ENCODE results near the gene CA9.

Gene CA9

GRCh38 chr9:35708146-35708545 lies 34.4 kb downstream of the CA9 start:
- TF ChIP-seq EP300 (IDR thresholded peaks at IDR 0.05; ENCODE audit: borderline replicate concordance) = no peak
- TF ChIP-seq NFIC (IDR thresholded peaks at IDR 0.05) = no peak
- no peak for TF ChIP-seq MAX (IDR thresholded peaks at IDR 0.05)
- TF ChIP-seq ZBTB7A (IDR thresholded peaks at IDR 0.05; ENCODE audit: low read depth) = no peak
- no peak for TF ChIP-seq TCF12 (IDR thresholded peaks at IDR 0.05; ENCODE audit: low read depth)
- no peak for TF ChIP-seq TAF1 (IDR thresholded peaks at IDR 0.05; ENCODE audit: low read depth)
- no peak for TF ChIP-seq USF1 (IDR thresholded peaks at IDR 0.05)

GRCh38 chr9:35710818-35711500 lies 37.2 kb downstream of the CA9 start:
- TF ChIP-seq ZBTB7A (IDR thresholded peaks at IDR 0.05; ENCODE audit: low read depth) (no peak), EP300 (IDR thresholded peaks at IDR 0.05; ENCODE audit: borderline replicate concordance) (no peak), YY1 (IDR thresholded peaks at IDR 0.05; ENCODE audit: low read depth) (no peak), RAD21 (IDR thresholded peaks at IDR 0.05; ENCODE audit: low read depth) (no peak), TEAD4 (IDR thresholded peaks at IDR 0.05) (no peak), TAF1 (IDR thresholded peaks at IDR 0.05; ENCODE audit: low read depth) (no peak), USF1 (IDR thresholded peaks at IDR 0.05) (no peak)

- no peak for TF ChIP-seq TCF12 (IDR thresholded peaks at IDR 0.05; ENCODE audit: low read depth)
- TF ChIP-seq REST (IDR thresholded peaks at IDR 0.05; ENCODE audit: low read depth) = no peak
- no peak for TF ChIP-seq NFIC (IDR thresholded peaks at IDR 0.05)
- TF ChIP-seq TEAD4 (IDR thresholded peaks at IDR 0.05) = no peak
- TF ChIP-seq EP300 (IDR thresholded peaks at IDR 0.05; ENCODE audit: borderline replicate concordance) = no peak
- no peak for TF ChIP-seq EGR1 (IDR thresholded peaks at IDR 0.05)
- TF ChIP-seq RAD21 (IDR thresholded peaks at IDR 0.05; ENCODE audit: low read depth) = no peak
- TF ChIP-seq CREB1 (IDR thresholded peaks at IDR 0.05; ENCODE audit: low read depth) = no peak
- no peak for TF ChIP-seq FOXM1 (IDR thresholded peaks at IDR 0.05; ENCODE audit: borderline replicate concordance, low read depth)
- no peak for TF ChIP-seq CEBPB (IDR thresholded peaks at IDR 0.05)
- TF ChIP-seq USF1 (IDR thresholded peaks at IDR 0.05) = no peak
- no peak for TF ChIP-seq MAX (IDR thresholded peaks at IDR 0.05)
- TF ChIP-seq TAF1 (IDR thresholded peaks at IDR 0.05; ENCODE audit: low read depth) = no peak
- TF ChIP-seq YY1 (IDR thresholded peaks at IDR 0.05; ENCODE audit: low read depth) = no peak
- TF ChIP-seq ZBTB7A (IDR thresholded peaks at IDR 0.05; ENCODE audit: low read depth) = no peak
These were observed 38.0 kb downstream of the CA9 start for GRCh38 chr9:35711501-35712428.

GRCh38 chr9:35712762-35713400 lies 39.2 kb downstream of the CA9 start:
- no peak for TF ChIP-seq REST (IDR thresholded peaks at IDR 0.05; ENCODE audit: low read depth)
- TF ChIP-seq ZBTB7A (IDR thresholded peaks at IDR 0.05; ENCODE audit: low read depth) = no peak
- no peak for TF ChIP-seq TAF1 (IDR thresholded peaks at IDR 0.05; ENCODE audit: low read depth)
- TF ChIP-seq RAD21 (IDR thresholded peaks at IDR 0.05; ENCODE audit: low read depth) = no peak
- 0 out of 2 replicates have a peak, but pooled peaks have one; percentile 22 for TF ChIP-seq NFIC (IDR thresholded peaks at IDR 0.05)
- no peak for TF ChIP-seq YY1 (IDR thresholded peaks at IDR 0.05; ENCODE audit: low read depth)
- no peak for TF ChIP-seq FOXM1 (IDR thresholded peaks at IDR 0.05; ENCODE audit: borderline replicate concordance, low read depth)
- TF ChIP-seq TEAD4 (IDR thresholded peaks at IDR 0.05) = peak; percentile 61
- TF ChIP-seq MAX (IDR thresholded peaks at IDR 0.05) = no peak
- no peak for TF ChIP-seq EGR1 (IDR thresholded peaks at IDR 0.05)
